8988T (cell line): Measurements from ENCODE around the gene E2F6.

ENCODE experiments used
- DNase-seq: peaks from one replicate; pipeline ENCODE4 v3.0.0; 2011

Gene E2F6

GRCh38 chr2:11454824-11455223 lies 11.1 kb downstream of the E2F6 start:
- DNase-seq = no peak

- no peak for DNase-seq
Measured at GRCh38 chr2:11450791-11451190, 15.2 kb downstream of the E2F6 start.

GRCh38 chr2:11446733-11447248 lies 19.2 kb downstream of the E2F6 start:
- peak; percentile 35 for DNase-seq

GRCh38 chr2:11444737-11445136 lies 21.2 kb downstream of the E2F6 start:
- no peak for DNase-seq

GRCh38 chr2:11438555-11439080 lies 27.3 kb downstream of the E2F6 start:
- no peak for DNase-seq

- no peak for DNase-seq
Measured at GRCh38 chr2:11437602-11438001, 28.4 kb downstream of the E2F6 start.

- DNase-seq = no peak
Measured at GRCh38 chr2:11435036-11435435, 30.9 kb downstream of the E2F6 start.

GRCh38 chr2:11434443-11434842 lies 31.5 kb downstream of the E2F6 start:
- DNase-seq = no peak

- no peak for DNase-seq
Measured at GRCh38 chr2:11433822-11434221, 32.1 kb downstream of the E2F6 start.

GRCh38 chr2:11430729-11431128 lies 35.2 kb downstream of the E2F6 start:
- no peak for DNase-seq

- no peak for DNase-seq
Measured at GRCh38 chr2:11427224-11427623, 38.7 kb downstream of the E2F6 start.

- no peak for DNase-seq
Measured at GRCh38 chr2:11422901-11423435, 43.0 kb downstream of the E2F6 start.

GRCh38 chr2:11422491-11422865 lies 43.5 kb downstream of the E2F6 start:
- DNase-seq = no peak

- no peak for DNase-seq
Measured at GRCh38 chr2:11421863-11422490, 44.0 kb downstream of the E2F6 start.

- no peak for DNase-seq
Measured at GRCh38 chr2:11420671-11421070, 45.3 kb downstream of the E2F6 start.

GRCh38 chr2:11420190-11420589 lies 45.8 kb downstream of the E2F6 start:
- no peak for DNase-seq

GRCh38 chr2:11419781-11420180 lies 46.2 kb downstream of the E2F6 start:
- no peak for DNase-seq

GRCh38 chr2:11417946-11418585 lies 47.9 kb downstream of the E2F6 start:
- DNase-seq = no peak

- no peak for DNase-seq
Measured at GRCh38 chr2:11416931-11417330, 49.0 kb downstream of the E2F6 start.

GRCh38 chr2:11416186-11416585 lies 49.8 kb downstream of the E2F6 start:
- no peak for DNase-seq

GRCh38 chr2:11414372-11415124 lies 51.4 kb downstream of the E2F6 start:
- no peak for DNase-seq

GRCh38 chr2:11412449-11412810 lies 53.5 kb downstream of the E2F6 start:
- DNase-seq = no peak

- DNase-seq = no peak
Measured at GRCh38 chr2:11411768-11412448, 54.1 kb downstream of the E2F6 start.
